ENCODE data around the gene EIF4EBP2.

Gene EIF4EBP2

GRCh38 chr10:70379581-70380176 is 24.3 kb upstream of the EIF4EBP2 start:
- no peak for DNase-seq

GRCh38 chr10:70380350-70381135 is 23.4 kb upstream of the EIF4EBP2 start:
- peak; percentile 3 for DNase-seq

GRCh38 chr10:70381471-70382421 is 22.2 kb upstream of the EIF4EBP2 start:
- peak; percentile 62 for DNase-seq

GRCh38 chr10:70391654-70392053 is 12.3 kb upstream of the EIF4EBP2 start:
- DNase-seq: no peak

GRCh38 chr10:70396140-70396539 is 7.8 kb upstream of the EIF4EBP2 start:
- DNase-seq: no peak

GRCh38 chr10:70399177-70399576 is 4.8 kb upstream of the EIF4EBP2 start:
- DNase-seq: no peak

- no peak for DNase-seq
Measured at GRCh38 chr10:70403483-70404035, 386 bp upstream of the EIF4EBP2 start.

GRCh38 chr10:70404787-70405036 is 767 bp downstream of the EIF4EBP2 start:
- DNase-seq: no peak

GRCh38 chr10:70405037-70405824 is 1.3 kb downstream of the EIF4EBP2 start:
- no peak for DNase-seq

GRCh38 chr10:70409772-70410171 is 5.8 kb downstream of the EIF4EBP2 start:
- DNase-seq: no peak

GRCh38 chr10:70410608-70411007 is 6.7 kb downstream of the EIF4EBP2 start:
- DNase-seq: no peak

- no peak for DNase-seq
Measured at GRCh38 chr10:70412356-70412755, 8.4 kb downstream of the EIF4EBP2 start.

- no peak for DNase-seq
Measured at GRCh38 chr10:70417568-70417967, 13.6 kb downstream of the EIF4EBP2 start.

GRCh38 chr10:70418229-70418628 is 14.3 kb downstream of the EIF4EBP2 start:
- no peak for DNase-seq

GRCh38 chr10:70418713-70419112 is 14.8 kb downstream of the EIF4EBP2 start:
- DNase-seq: no peak

- no peak for DNase-seq
Measured at GRCh38 chr10:70424320-70424719, 20.4 kb downstream of the EIF4EBP2 start.

- no peak for DNase-seq
Measured at GRCh38 chr10:70425096-70425495, 21.2 kb downstream of the EIF4EBP2 start.

- no peak for DNase-seq
Measured at GRCh38 chr10:70426823-70427222, 22.9 kb downstream of the EIF4EBP2 start.

- no peak for DNase-seq
Measured at GRCh38 chr10:70430493-70431445, 26.8 kb downstream of the EIF4EBP2 start.

GRCh38 chr10:70432101-70432500 is 28.2 kb downstream of the EIF4EBP2 start:
- DNase-seq: no peak

- no peak for DNase-seq
Measured at GRCh38 chr10:70432561-70433263, 28.8 kb downstream of the EIF4EBP2 start.

Measured in NCI-H2171 (cell line).